Stomach (tissue), 9 donors: ENCODE measurements around the gene CIT. TPM values are rescaled to one million over a fixed set of nuclear protein-coding genes. Genes with fewer than 3 reads are reported as not detected.

Experiments used
- DNase-seq, 2 donors: peaks; one replicate each; pipeline versions ENCODE4 v3.0.0 to v3.0.0-alpha.2; 2013 to 2019
- H3K27ac ChIP-seq, 5 donors: fragments of 200-600 bp in 4 of 5; sonication (generic) in 4 of 5; one replicate each; pipeline ENCODE4 v1.5.1; 2013 to 2019; ENCODE audit warnings: mild to moderate bottlenecking in 1 of 5, moderate library complexity in 1 of 5
- H3K27me3 ChIP-seq, 3 donors: fragments of 200-600 bp; sonication (generic); one replicate each; pipeline ENCODE4 v1.5.1; 2017 to 2019; ENCODE audit warnings: mixed run types in 1 of 3
- H3K36me3 ChIP-seq, 4 donors: fragments of 200-600 bp; sonication (generic); 1 replicate in 3 of 4; 2 replicates in 1 of 4; pipeline ENCODE4 v1.5.1; 2016 to 2019
- H3K4me1 ChIP-seq, 4 donors: fragments of 200-600 bp; sonication (generic); one replicate each; pipeline ENCODE4 v1.5.1; 2016 to 2019
- H3K4me3 ChIP-seq, 4 donors: fragments of 200-600 bp; sonication (generic) in 3 of 4; one replicate each; pipeline ENCODE4 v1.5.1; 2016 to 2019; ENCODE audit warnings: mild to moderate bottlenecking in 1 of 4
- H3K9me3 ChIP-seq, 4 donors: fragments of 200-600 bp; sonication (generic); one replicate each; pipeline ENCODE4 v1.5.1; 2016 to 2019
- CTCF ChIP-seq, 7 experiments: fragments of 450-650 bp in 4 of 7; fragments of 200-600 bp in 3 of 7; sonication (generic) in 3 of 7; IDR thresholded peaks; one replicate each; pipeline ENCODE4 v1.5.1; 2016 to 2019; ENCODE audit warnings: antibody characterized with exemption in 7 of 7, control low read depth in 2 of 7, mild to moderate bottlenecking in 1 of 7
- EP300 ChIP-seq: sonication (generic); formaldehyde crosslinking; IDR thresholded peaks from one replicate; pipeline ENCODE4 v1.6.1; 2017; ENCODE audit warnings: antibody characterized with exemption
- POLR2A ChIP-seq, 4 donors: fragments of 450-650 bp; IDR thresholded peaks; one replicate each; pipeline ENCODE4 v1.6.1; 2016; ENCODE audit warnings: antibody characterized with exemption in 4 of 4, control low read depth in 2 of 4, mild to moderate bottlenecking in 1 of 4, moderate library complexity in 1 of 4
- POLR2AphosphoS5 ChIP-seq, 3 donors: sonication (generic); formaldehyde crosslinking; IDR thresholded peaks; one replicate each; pipeline ENCODE4 v1.6.1; 2016; ENCODE audit warnings: antibody characterized with exemption in 3 of 3
- WGBS, 5 donors: extraction: QIAGEN DNeasy Blood & Tissue Kit in 3 of 5; methylation state at CpG; one replicate each; pipeline versions ENCODE4 v1.1.5 to v1.1.7; 2013 to 2018; 5-methylcytosine and 5-hydroxymethylcytosine counted together
- intact Hi-C: fragments of 100-400 bp; cut with DNase I; formaldehyde crosslinking; loops from one replicate; pipeline ENCODE4 v1.15.1; 2023; ENCODE audit warnings: low total_unique reads
- polyA plus RNA-seq, 3 donors: library from polyadenylated mRNA; stranded (reverse); fragments of 200-250 nt; gene quantifications; one replicate each; pipeline ENCODE4 v1.2.3, GENCODE V29; 2013
- total RNA-seq, 5 donors: library from RNA; depleted of rRNA; stranded (reverse); fragments of >200 nt; gene quantifications; one replicate each; pipeline versions ENCODE4 v1.1.0 to v1.2.3, GENCODE V29; 2014 to 2016
- donor health status: healthy with polysubstance abuse.
- donor health status: Bipolar disorder and iron deficiency.
- donor health status: healthy.

CIT gene
- total and polyA plus RNA-seq, 8 donors: 2.8 to 164 (median 21.0) TPM

DNA sequence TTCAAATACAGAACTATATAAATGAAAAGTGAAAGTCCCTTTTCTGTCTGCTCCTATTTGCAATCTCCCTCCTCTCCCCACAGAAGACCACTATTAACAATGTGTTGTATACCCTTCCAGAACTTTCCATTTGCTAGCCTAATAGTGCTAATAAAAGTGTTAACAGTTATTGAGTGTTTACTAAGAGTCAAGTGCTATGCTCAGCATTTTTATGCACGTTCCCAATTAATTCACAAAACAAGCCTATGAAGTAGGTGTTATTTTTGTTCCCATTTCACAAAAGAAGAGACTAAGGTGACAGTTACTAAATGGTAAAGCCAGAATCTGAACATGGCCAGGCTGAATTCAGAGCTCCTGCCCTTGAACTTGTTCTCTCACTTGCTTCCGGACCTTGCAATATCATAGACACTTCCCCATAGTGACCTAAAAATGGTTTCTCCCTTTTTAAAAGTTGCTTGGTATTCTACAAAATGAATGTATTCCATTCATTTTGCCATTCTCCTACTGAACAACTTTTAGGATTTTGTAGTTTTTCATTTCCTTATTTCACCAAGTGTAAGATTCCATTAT is 210.8 kb downstream of the CIT start:
- Histone ChIP-seq H3K36me3 (peaks cover 0 to 14% (median 7%) of the 10 kb centered on the region in 4 donors), H3K27ac (peak overlapping the region in 1 of 5 donors; percentile 30), H3K27me3 (no peaks in the 10 kb centered on the region), H3K4me3 (no peak overlapping the region), H3K4me1 (peaks cover 5 to 49% (median 33%) of the 10 kb centered on the region in 4 donors), H3K9me3 (no peaks in the 10 kb centered on the region)
- 70 to 76% (median 74%) methylated on average over 2 of the region's 2 CpGs for WGBS, 5 donors
- TF ChIP-seq POLR2AphosphoS5 (IDR thresholded peaks at IDR 0.05) (no peak), CTCF (IDR thresholded peaks at IDR 0.05) (no peak), POLR2A (IDR thresholded peaks at IDR 0.05) (no peak), EP300 (no peak)
- intact Hi-C loops: no loop called here
- no peak for DNase-seq

DNA sequence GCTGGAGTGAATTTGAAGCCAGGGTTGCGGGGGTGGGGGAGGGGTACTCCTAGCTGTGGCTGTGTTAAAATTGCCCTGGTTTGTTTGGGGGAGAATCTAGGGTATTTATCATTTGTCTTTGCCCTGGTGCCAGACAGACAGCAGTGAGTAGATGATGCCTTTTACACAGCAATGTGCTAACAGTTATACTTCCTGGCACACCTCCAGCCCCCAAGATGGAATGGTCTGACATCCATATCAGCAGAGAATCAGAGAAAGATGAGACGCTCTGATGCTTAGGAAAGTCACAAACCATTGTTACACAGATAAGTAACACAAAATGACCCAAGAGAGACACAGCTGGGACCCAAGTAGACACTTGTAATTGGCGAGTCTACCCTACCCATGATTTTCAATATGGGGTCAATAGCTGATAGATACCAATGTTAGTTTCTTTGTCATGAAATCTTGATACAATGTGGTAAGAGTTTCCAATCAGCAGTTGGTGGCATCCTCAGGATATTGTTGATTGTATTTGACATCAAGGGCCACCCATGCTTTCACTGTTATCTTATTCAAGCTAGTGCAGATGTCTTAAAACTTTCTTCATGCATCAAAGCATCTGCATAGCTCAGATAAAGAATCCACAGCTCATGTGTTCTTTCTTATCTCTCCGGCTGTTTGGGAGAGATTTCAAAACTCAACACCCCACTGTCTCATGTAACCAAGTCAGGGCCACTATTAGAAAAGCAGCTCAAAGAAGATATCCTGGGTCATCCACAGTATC is 211.8 kb downstream of the CIT start:
- H3K36me3 ChIP-seq: peaks cover 0 to 4% (median under 1%) of the 10 kb centered on the region in 4 donors
- WGBS, 5 donors: 88 to 95% (median 90%) methylated on average over 4 of the region's 4 CpGs
- no peaks in the 10 kb centered on the region for H3K9me3 ChIP-seq
- TF ChIP-seq CTCF (IDR thresholded peaks at IDR 0.05) (no peak), POLR2AphosphoS5 (IDR thresholded peaks at IDR 0.05) (no peak), EP300 (no peak), POLR2A (IDR thresholded peaks at IDR 0.05) (no peak)
- H3K27me3 ChIP-seq: no peaks in the 10 kb centered on the region
- intact Hi-C loops: no loop called here
- no peak overlapping the region for H3K4me3 ChIP-seq
- H3K27ac ChIP-seq: no peak overlapping the region
- DNase-seq: no peak
- peaks cover 4 to 39% (median 25%) of the 10 kb centered on the region in 4 donors for H3K4me1 ChIP-seq

DNA sequence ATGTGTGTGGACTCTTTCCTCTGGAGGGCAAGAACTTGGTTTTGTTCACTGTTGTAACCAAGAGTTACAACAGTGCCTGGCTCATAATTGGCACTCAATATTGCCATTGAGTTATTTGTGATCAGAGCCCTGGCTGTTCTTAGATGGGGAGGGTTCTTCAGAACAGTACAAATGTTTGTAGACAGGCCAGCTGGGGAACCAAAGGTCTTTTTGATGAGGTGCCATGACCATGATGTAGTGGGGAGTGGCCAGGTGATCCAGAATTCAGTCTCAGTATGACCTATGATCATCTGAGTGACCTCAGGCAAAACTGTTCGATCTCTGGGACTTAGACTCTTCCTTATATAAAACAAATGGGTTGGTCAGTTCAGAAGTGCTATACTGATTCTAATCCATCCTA is 212.5 kb downstream of the CIT start:
- Histone ChIP-seq H3K4me1 (peaks cover 4 to 32% (median 21%) of the 10 kb centered on the region in 4 donors), H3K27me3 (no peaks in the 10 kb centered on the region), H3K27ac (no peak overlapping the region), H3K9me3 (no peaks in the 10 kb centered on the region), H3K36me3 (no peaks in the 10 kb centered on the region), H3K4me3 (no peak overlapping the region)
- no peak for DNase-seq
- 85 to 91% (median 90%) methylated on average over 1 of the region's 1 CpG for WGBS, 5 donors
- TF ChIP-seq CTCF (IDR thresholded peaks at IDR 0.05): no peak
- TF ChIP-seq POLR2AphosphoS5 (IDR thresholded peaks at IDR 0.05): no peak
- no peak for TF ChIP-seq EP300
- no peak for TF ChIP-seq POLR2A (IDR thresholded peaks at IDR 0.05)
- intact Hi-C loops: no loop called here

DNA sequence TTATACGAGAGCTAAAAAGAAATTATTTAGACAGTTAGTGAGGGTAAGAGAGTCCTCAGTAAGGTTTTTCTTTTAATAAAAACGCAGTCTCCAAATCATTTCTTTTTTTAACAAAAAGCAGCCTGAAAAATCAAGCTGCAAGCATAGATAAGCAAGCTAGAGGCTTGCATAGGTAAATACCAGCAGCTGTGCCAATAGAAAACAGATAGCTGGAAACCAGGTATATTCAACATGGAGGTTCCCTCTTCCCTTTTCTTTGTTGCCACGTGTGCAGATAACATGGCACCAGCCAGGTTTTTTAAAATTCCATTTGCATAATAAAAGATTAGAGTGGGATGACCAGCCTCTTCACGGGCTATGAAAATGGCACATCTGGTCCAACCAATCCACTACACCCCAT is 215.2 kb downstream of the CIT start:
- TF ChIP-seq CTCF (IDR thresholded peaks at IDR 0.05): no peak
- no peak for TF ChIP-seq POLR2A (IDR thresholded peaks at IDR 0.05)
- TF ChIP-seq POLR2AphosphoS5 (IDR thresholded peaks at IDR 0.05): no peak
- TF ChIP-seq EP300: no peak
- Histone ChIP-seq H3K36me3 (no peaks in the 10 kb centered on the region), H3K4me3 (no peak overlapping the region), H3K4me1 (peaks cover 0 to 12% (median 4%) of the 10 kb centered on the region in 4 donors), H3K27me3 (no peaks in the 10 kb centered on the region), H3K27ac (no peak overlapping the region), H3K9me3 (no peaks in the 10 kb centered on the region)
- WGBS, 5 donors: 30 to 51% (median 33%) methylated on average over 4 of the region's 4 CpGs
- DNase-seq: no peak
- intact Hi-C loops: no loop called here
